Esophagus muscularis mucosa (tissue), 4 donors: ENCODE data around the gene NPRL2. TPM values are rescaled to one million over a fixed set of nuclear protein-coding genes. Genes with fewer than 3 reads are reported as not detected.

Source experiments
- DNase-seq: peaks from one replicate; pipeline ENCODE4 v3.0.0-alpha.2; 2017; ENCODE audit errors: extremely low spot score
- H3K27ac ChIP-seq, 4 donors: fragments of 200-600 bp; sonication (generic); replicated peaks in 1 of 4; 1 replicate in 3 of 4; 2 replicates in 1 of 4; pipeline ENCODE4 v1.5.1; 2016 to 2019; ENCODE audit warnings: mild to moderate bottlenecking in 1 of 4
- H3K27me3 ChIP-seq, 4 donors: fragments of 200-600 bp; sonication (generic); one replicate each; pipeline versions ENCODE4 v1.5.1 to v1.6.0; 2016 to 2019
- H3K36me3 ChIP-seq, 4 donors: fragments of 200-600 bp; sonication (generic); one replicate each; pipeline ENCODE4 v1.5.1; 2016 to 2019
- H3K4me1 ChIP-seq, 4 donors: fragments of 200-600 bp; sonication (generic); one replicate each; pipeline ENCODE4 v1.5.1; 2016 to 2019
- H3K4me3 ChIP-seq, 4 donors: fragments of 200-600 bp; sonication (generic); 1 replicate in 2 of 4; 2 replicates in 2 of 4; pipeline ENCODE4 v1.5.1; 2016 to 2019; ENCODE audit warnings: mild to moderate bottlenecking in 4 of 4, moderate library complexity in 1 of 4
- H3K9me3 ChIP-seq, 4 donors: fragments of 200-600 bp; sonication (generic); 1 replicate in 3 of 4; 2 replicates in 1 of 4; pipeline ENCODE4 v1.5.1; 2016 to 2019
- EP300 ChIP-seq: sonication (generic); formaldehyde crosslinking; IDR thresholded peaks from one replicate; pipeline ENCODE4 v1.6.1; 2017; ENCODE audit warnings: antibody characterized with exemption
- POLR2A ChIP-seq: fragments of 450-650 bp; IDR thresholded peaks from one replicate; pipeline ENCODE4 v1.6.1; 2017; ENCODE audit warnings: antibody characterized with exemption, moderate library complexity, mild to moderate bottlenecking, low read depth
- POLR2AphosphoS5 ChIP-seq, 2 donors: sonication (generic); formaldehyde crosslinking; IDR thresholded peaks; one replicate each; pipeline ENCODE4 v1.6.1; 2017; ENCODE audit warnings: antibody characterized with exemption in 2 of 2
- WGBS: methylation state at CpG from one replicate; pipeline ENCODE4 v1.1.5; 2018; 5-methylcytosine and 5-hydroxymethylcytosine counted together
- intact Hi-C: fragments of 100-400 bp; cut with DNase I; formaldehyde crosslinking; loops from one replicate; pipeline ENCODE4 v1.15.1; 2023
- total RNA-seq, 4 donors: library from RNA; depleted of rRNA; stranded (reverse); fragments of >200 nt; gene quantifications; one replicate each; pipeline versions ENCODE4 v1.1.0 to v1.2.1, GENCODE V29; 2016
- TF ChIP-seq, protein P1 (sequence below), 3 experiments: fragments of 200-600 bp in 2 of 3; fragments of 450-650 bp in 1 of 3; sonication (generic) in 2 of 3; IDR thresholded peaks; one replicate each; pipeline ENCODE4 v1.5.1; 2017 to 2019; ENCODE audit warnings: antibody characterized with exemption in 3 of 3, mild to moderate bottlenecking in 2 of 3, moderate library complexity in 1 of 3

NPRL2 gene
- total RNA-seq, 4 donors from 2014 or later, result 10.4 to 16.7 (median 14.2) TPM

DNA sequence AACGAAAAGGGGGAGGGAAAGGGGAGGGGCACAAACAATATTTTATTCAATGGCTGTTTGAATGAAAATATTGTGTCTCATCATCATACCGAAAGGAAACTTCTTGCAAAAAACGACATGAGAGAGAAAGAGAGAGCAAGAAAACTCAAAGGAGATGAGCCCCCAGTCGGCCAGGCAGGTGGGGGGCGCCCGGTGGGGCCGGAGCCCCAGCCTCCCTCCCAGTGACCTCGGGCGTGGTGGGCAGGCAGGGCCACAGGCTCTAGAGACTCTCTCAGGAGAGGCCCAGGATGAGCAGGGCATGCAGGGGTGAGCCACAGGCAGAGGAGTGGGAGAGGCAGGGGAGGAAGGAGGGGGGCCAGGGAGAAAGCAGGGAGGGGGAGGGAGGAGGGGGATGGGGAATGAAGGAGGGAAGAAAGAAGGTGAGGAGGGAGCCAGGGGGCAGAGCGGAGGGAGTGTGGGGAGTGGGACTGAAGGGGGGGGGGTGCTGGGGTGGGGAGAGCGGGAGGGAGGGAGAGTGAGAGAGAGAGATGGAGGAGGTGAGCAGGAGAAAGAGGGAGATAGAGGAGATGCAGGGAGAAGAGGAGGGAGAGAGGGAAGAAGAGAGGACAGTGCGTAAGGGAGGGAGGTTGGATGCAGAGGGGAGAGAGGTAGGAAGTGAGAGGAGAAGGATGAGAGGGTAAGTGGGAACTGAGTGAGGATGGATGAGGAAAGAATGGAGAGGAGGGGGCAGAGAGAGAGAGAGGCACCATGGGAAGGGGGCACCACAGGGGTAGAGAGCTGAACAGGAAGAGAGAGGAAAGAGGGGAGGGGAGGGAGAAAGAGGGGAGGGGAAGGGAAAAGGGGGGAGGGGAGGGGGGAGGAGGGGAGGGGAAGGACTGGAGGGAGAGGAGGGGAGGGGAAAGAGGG lies 22.8 kb upstream of the NPRL2 start:
- H3K27me3 ChIP-seq, result no peaks in the 10 kb centered on the region
- no peak overlapping the region for H3K27ac ChIP-seq
- WGBS, result 53% methylated on average over 12 of the region's 12 CpGs
- intact Hi-C loops, result no loop called here
- H3K36me3 ChIP-seq, result no peaks in the 10 kb centered on the region
- no peaks in the 10 kb centered on the region for H3K9me3 ChIP-seq
- no peak overlapping the region for H3K4me3 ChIP-seq
- no peaks in the 10 kb centered on the region for H3K4me1 ChIP-seq
- no peak for TF ChIP-seq POLR2A
- no peak for TF ChIP-seq EP300
- TF ChIP-seq, protein P1, sequence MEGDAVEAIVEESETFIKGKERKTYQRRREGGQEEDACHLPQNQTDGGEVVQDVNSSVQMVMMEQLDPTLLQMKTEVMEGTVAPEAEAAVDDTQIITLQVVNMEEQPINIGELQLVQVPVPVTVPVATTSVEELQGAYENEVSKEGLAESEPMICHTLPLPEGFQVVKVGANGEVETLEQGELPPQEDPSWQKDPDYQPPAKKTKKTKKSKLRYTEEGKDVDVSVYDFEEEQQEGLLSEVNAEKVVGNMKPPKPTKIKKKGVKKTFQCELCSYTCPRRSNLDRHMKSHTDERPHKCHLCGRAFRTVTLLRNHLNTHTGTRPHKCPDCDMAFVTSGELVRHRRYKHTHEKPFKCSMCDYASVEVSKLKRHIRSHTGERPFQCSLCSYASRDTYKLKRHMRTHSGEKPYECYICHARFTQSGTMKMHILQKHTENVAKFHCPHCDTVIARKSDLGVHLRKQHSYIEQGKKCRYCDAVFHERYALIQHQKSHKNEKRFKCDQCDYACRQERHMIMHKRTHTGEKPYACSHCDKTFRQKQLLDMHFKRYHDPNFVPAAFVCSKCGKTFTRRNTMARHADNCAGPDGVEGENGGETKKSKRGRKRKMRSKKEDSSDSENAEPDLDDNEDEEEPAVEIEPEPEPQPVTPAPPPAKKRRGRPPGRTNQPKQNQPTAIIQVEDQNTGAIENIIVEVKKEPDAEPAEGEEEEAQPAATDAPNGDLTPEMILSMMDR (IDR thresholded peaks at IDR 0.05), result no peak
- no peak for TF ChIP-seq POLR2AphosphoS5 (IDR thresholded peaks at IDR 0.05)
- DNase-seq, result no peak

DNA sequence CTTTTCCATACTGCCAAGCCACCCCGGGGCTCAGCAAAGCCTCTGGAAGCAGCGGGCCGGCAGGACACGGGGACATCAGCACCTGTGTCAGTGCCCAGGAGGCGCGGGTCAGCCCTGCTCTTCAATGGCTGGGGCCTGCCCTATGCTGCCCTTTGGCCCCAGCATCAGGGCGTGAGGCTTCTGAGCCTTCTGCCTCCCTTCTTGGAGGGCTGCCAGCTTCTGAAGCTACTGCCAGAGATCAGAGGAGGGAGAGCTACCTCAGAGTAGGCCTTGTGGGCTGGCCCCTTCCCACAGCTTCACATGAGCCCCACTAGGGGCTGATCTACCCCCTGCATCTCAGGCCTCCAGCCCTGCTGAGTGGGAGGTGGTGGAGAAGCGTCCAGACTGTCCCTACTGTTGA lies 21.8 kb upstream of the NPRL2 start:
- no peak for DNase-seq
- Histone ChIP-seq H3K27ac (no peak overlapping the region), H3K36me3 (no peaks in the 10 kb centered on the region), H3K4me1 (no peaks in the 10 kb centered on the region), H3K9me3 (no peaks in the 10 kb centered on the region), H3K27me3 (no peaks in the 10 kb centered on the region), H3K4me3 (no peak overlapping the region)
- TF ChIP-seq POLR2AphosphoS5 (IDR thresholded peaks at IDR 0.05), result no peak
- no peak for TF ChIP-seq EP300
- TF ChIP-seq, protein P1 (IDR thresholded peaks at IDR 0.05), result no peak
- no peak for TF ChIP-seq POLR2A
- intact Hi-C loops, result no loop called here
- 71% methylated on average over 7 of the region's 8 CpGs for WGBS

DNA sequence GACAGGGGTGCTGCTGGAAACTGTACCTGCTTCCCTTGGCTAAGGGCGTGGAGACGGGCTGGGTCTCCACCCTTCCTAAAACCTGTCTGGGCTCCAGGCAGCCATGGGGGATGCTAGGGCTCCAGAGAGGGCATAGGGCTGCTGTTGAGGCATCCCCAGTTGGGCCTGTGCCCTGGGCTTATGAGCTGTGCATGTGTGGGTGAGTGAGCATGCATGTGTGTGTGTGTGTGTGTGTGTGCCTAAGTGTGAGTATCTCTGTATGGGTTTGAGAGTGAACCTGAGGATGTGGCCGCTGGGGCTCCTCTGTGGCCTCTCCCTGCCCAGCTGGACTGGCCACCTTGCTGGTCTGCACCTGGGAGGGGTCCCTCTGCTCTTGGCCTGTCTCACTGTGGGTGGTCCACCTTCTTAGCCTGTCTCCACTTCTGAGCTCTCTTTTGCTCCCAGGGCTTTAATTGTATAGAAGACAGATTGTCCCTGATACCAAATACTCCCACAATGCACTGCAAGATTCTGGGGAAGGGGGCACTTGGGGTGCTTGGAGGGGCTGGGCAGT lies 20.6 kb upstream of the NPRL2 start:
- Histone ChIP-seq H3K9me3 (no peaks in the 10 kb centered on the region), H3K4me3 (no peak overlapping the region), H3K27me3 (no peaks in the 10 kb centered on the region), H3K4me1 (no peaks in the 10 kb centered on the region), H3K36me3 (no peaks in the 10 kb centered on the region), H3K27ac (no peak overlapping the region)
- intact Hi-C loops, result no loop called here
- WGBS, result 80% methylated on average over 3 of the region's 3 CpGs
- DNase-seq, result no peak
- TF ChIP-seq POLR2AphosphoS5 (IDR thresholded peaks at IDR 0.05) (no peak), POLR2A (no peak)

- intact Hi-C loops, result no loop called here
- no peaks in the 10 kb centered on the region for H3K27me3 ChIP-seq
- no peaks in the 10 kb centered on the region for H3K36me3 ChIP-seq
- H3K27ac ChIP-seq, result no peak overlapping the region
- TF ChIP-seq EP300, result no peak
- TF ChIP-seq POLR2AphosphoS5 (IDR thresholded peaks at IDR 0.05), result no peak
- TF ChIP-seq, protein P1 (IDR thresholded peaks at IDR 0.05), result no peak
- no peaks in the 10 kb centered on the region for H3K9me3 ChIP-seq
- DNase-seq, result no peak
- peaks cover 1 to 4% (median 4%) of the 10 kb centered on the region in 4 donors for H3K4me1 ChIP-seq
- 62% methylated on average over 12 of the region's 14 CpGs for WGBS
- no peak overlapping the region for H3K4me3 ChIP-seq
Measured at GRCh38 chr3:50370594-50370993, 20.0 kb upstream of the NPRL2 start.

DNA sequence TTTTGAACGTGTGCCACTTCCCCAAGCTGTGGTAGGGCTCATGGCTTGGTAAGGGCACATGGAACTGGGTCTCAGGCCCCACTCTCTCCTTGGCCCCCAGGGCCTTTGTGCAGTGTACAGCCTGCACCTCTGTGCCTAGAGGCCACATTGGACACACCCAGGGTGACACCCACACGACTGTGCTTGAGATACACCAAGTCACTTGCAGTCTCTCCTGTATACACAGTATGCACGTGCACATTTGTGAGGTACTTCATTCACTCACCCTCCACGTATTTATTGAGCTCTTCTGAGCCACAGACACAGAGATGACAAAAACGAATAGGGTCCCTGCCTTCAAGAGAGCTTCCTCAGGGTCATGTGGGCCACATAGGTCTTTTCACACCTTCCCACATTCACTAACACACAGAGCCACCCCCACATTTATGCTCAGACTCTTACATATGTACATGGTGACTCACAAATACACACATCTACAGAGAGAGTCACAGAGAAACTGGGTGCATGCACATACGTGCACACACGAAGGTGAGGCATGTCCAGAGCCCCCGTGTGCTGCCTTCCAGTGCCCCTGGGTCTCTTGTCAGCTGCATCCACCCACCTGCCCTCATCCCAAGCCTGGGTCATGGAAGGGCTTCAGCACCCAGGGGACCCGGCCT lies 18.6 kb upstream of the NPRL2 start:
- Histone ChIP-seq H3K27ac (no peak overlapping the region), H3K36me3 (no peaks in the 10 kb centered on the region), H3K27me3 (no peaks in the 10 kb centered on the region), H3K9me3 (no peaks in the 10 kb centered on the region), H3K4me3 (no peak overlapping the region), H3K4me1 (peaks cover 14 to 19% (median 18%) of the 10 kb centered on the region in 4 donors)
- DNase-seq, result no peak
- TF ChIP-seq EP300 (no peak), POLR2AphosphoS5 (IDR thresholded peaks at IDR 0.05) (no peak), POLR2A (no peak)
- TF ChIP-seq, protein P1 (IDR thresholded peaks at IDR 0.05), result no peak
- 75% methylated on average over 9 of the region's 9 CpGs for WGBS
- intact Hi-C loops, result no loop called here
